ENCODE data around the gene TNFAIP3.

Gene TNFAIP3

GRCh38 chr6:137856138-137856898 is 10.7 kb upstream of the TNFAIP3 start:
- TF ChIP-seq CTCF (IDR thresholded peaks at IDR 0.05; ENCODE audit: low read depth, low read length), result no peak
- DNase-seq, result no peak
- H3K9me3 ChIP-seq (ENCODE audit: severe bottlenecking), result no peaks in the 10 kb centered on the region
- H3K27me3 ChIP-seq (ENCODE audit: insufficient read depth, low read depth, severe bottlenecking), result no peaks in the 10 kb centered on the region
- H3K4me3 ChIP-seq (ENCODE audit: low read depth, low read length), result no peak overlapping the region
- H3K36me3 ChIP-seq, result no peaks in the 10 kb centered on the region
- H3K27ac ChIP-seq, result no peak overlapping the region

- no peak for TF ChIP-seq CTCF (IDR thresholded peaks at IDR 0.05; ENCODE audit: low read depth, low read length)
- no peaks in the 10 kb centered on the region for H3K36me3 ChIP-seq
- no peaks in the 10 kb centered on the region for H3K27me3 ChIP-seq (ENCODE audit: insufficient read depth, low read depth, severe bottlenecking)
- DNase-seq, result no peak
- no peak overlapping the region for H3K4me3 ChIP-seq (ENCODE audit: low read depth, low read length)
- H3K27ac ChIP-seq, result no peak overlapping the region
- no peaks in the 10 kb centered on the region for H3K9me3 ChIP-seq (ENCODE audit: severe bottlenecking)
Observed at GRCh38 chr6:137859025-137859424, 8.0 kb upstream of the TNFAIP3 start.

GRCh38 chr6:137860394-137861005 is 6.6 kb upstream of the TNFAIP3 start:
- Histone ChIP-seq H3K27ac (no peak overlapping the region), H3K36me3 (no peaks in the 10 kb centered on the region), H3K27me3 (ENCODE audit: insufficient read depth, low read depth, severe bottlenecking) (no peaks in the 10 kb centered on the region), H3K9me3 (ENCODE audit: severe bottlenecking) (no peaks in the 10 kb centered on the region), H3K4me3 (ENCODE audit: low read depth, low read length) (no peak overlapping the region)
- no peak for DNase-seq
- no peak for TF ChIP-seq CTCF (IDR thresholded peaks at IDR 0.05; ENCODE audit: low read depth, low read length)

- no peak for DNase-seq
- TF ChIP-seq CTCF (IDR thresholded peaks at IDR 0.05; ENCODE audit: low read depth, low read length), result no peak
- no peaks in the 10 kb centered on the region for H3K27me3 ChIP-seq (ENCODE audit: insufficient read depth, low read depth, severe bottlenecking)
- H3K9me3 ChIP-seq (ENCODE audit: severe bottlenecking), result no peaks in the 10 kb centered on the region
- H3K27ac ChIP-seq, result no peak overlapping the region
- no peaks in the 10 kb centered on the region for H3K36me3 ChIP-seq
- H3K4me3 ChIP-seq (ENCODE audit: low read depth, low read length), result no peak overlapping the region
Observed at GRCh38 chr6:137861550-137862337, 5.3 kb upstream of the TNFAIP3 start.

- DNase-seq, result no peak
- Histone ChIP-seq H3K36me3 (no peaks in the 10 kb centered on the region), H3K27me3 (ENCODE audit: insufficient read depth, low read depth, severe bottlenecking) (no peaks in the 10 kb centered on the region), H3K27ac (no peak overlapping the region), H3K4me3 (ENCODE audit: low read depth, low read length) (no peak overlapping the region), H3K9me3 (ENCODE audit: severe bottlenecking) (no peaks in the 10 kb centered on the region)
- no peak for TF ChIP-seq CTCF (IDR thresholded peaks at IDR 0.05; ENCODE audit: low read depth, low read length)
Observed at GRCh38 chr6:137862419-137863090, 4.5 kb upstream of the TNFAIP3 start.
